HepG2 (cell line): Measurements from ENCODE around the gene CCDC142. TPM values are rescaled to one million over a fixed set of nuclear protein-coding genes. Genes with fewer than 3 reads are reported as not detected.

ENCODE experiments used
- AHDC1 ChIP-seq: sonication (generic); formaldehyde crosslinking; IDR thresholded peaks from 2 replicates; pipeline ENCODE4 v1.5.1; 2020; ENCODE audit warnings: mild to moderate bottlenecking, missing genetic modification reagents, borderline replicate concordance
- ARID3A ChIP-seq: IDR thresholded peaks from 2 replicates; pipeline ENCODE4 v1.6.1; 2012; ENCODE audit warnings: low read depth, low read length, improper control_type of control experiment
- BCL3 ChIP-seq: sonication (generic); formaldehyde crosslinking; IDR thresholded peaks from 2 replicates; pipeline ENCODE4 v1.5.1; 2020; ENCODE audit warnings: mild to moderate bottlenecking, missing genetic modification reagents, moderate library complexity
- BRCA1 ChIP-seq: sonication (generic); formaldehyde crosslinking; IDR thresholded peaks from 2 replicates; pipeline ENCODE4 v1.4.0; 2020; ENCODE audit warnings: missing genetic modification reagents
- KDM4B ChIP-seq: sonication (generic); formaldehyde crosslinking; IDR thresholded peaks from 2 replicates; pipeline ENCODE4 v1.4.0; 2020; ENCODE audit warnings: missing genetic modification reagents
- SOX5 ChIP-seq: IDR thresholded peaks from 2 replicates; pipeline ENCODE4 v1.6.1; 2016; ENCODE audit warnings: borderline replicate concordance
- TP53 ChIP-seq: sonication (generic); formaldehyde crosslinking; conservative IDR thresholded peaks from 2 replicates; pipeline ENCODE4 v1.4.0; 2020; ENCODE audit warnings: missing genetic modification reagents
- ZBTB10 ChIP-seq: sonication (generic); formaldehyde crosslinking; IDR thresholded peaks from 2 replicates; pipeline ENCODE4 v1.4.0; 2020; ENCODE audit warnings: missing genetic modification reagents, borderline replicate concordance
- ZBTB21 ChIP-seq: sonication (generic); formaldehyde crosslinking; IDR thresholded peaks from 2 replicates; pipeline ENCODE4 v1.4.0; 2020; ENCODE audit warnings: missing genetic modification reagents
- ZFP36L1 ChIP-seq: sonication (generic); formaldehyde crosslinking; IDR thresholded peaks from 2 replicates; pipeline ENCODE4 v1.8.0; 2022; ENCODE audit warnings: mild to moderate bottlenecking, missing genetic modification reagents, moderate library complexity
- ZFP36L2 ChIP-seq: sonication (generic); formaldehyde crosslinking; IDR thresholded peaks from 2 replicates; pipeline ENCODE4 v1.4.0; 2020; ENCODE audit warnings: missing genetic modification reagents
- ZFP41 ChIP-seq: sonication (generic); formaldehyde crosslinking; IDR thresholded peaks from 2 replicates; pipeline ENCODE4 v1.4.0; 2020; ENCODE audit warnings: mild to moderate bottlenecking, missing genetic modification reagents, borderline replicate concordance
- ZFP62 ChIP-seq: sonication (generic); formaldehyde crosslinking; IDR thresholded peaks from 2 replicates; pipeline ENCODE4 v1.4.0; 2020; ENCODE audit warnings: missing genetic modification reagents
- ZMYM4 ChIP-seq: sonication (generic); formaldehyde crosslinking; IDR thresholded peaks from 2 replicates; pipeline ENCODE4 v1.8.1; 2023; ENCODE audit warnings: mild to moderate bottlenecking, missing genetic modification reagents
- ZNF430 ChIP-seq: sonication (generic); formaldehyde crosslinking; IDR thresholded peaks from 2 replicates; pipeline ENCODE4 v1.9.0; 2021; ENCODE audit warnings: mild to moderate bottlenecking, missing genetic modification reagents
- ZNF564 ChIP-seq: sonication (generic); formaldehyde crosslinking; IDR thresholded peaks from 2 replicates; pipeline ENCODE4 v1.8.1; 2023; ENCODE audit warnings: mild to moderate bottlenecking, missing genetic modification reagents
- ZNF598 ChIP-seq: sonication (generic); formaldehyde crosslinking; IDR thresholded peaks from 2 replicates; pipeline ENCODE4 v1.5.1; 2020; ENCODE audit warnings: mild to moderate bottlenecking, missing genetic modification reagents, borderline replicate concordance
- ZNF629 ChIP-seq: sonication (generic); formaldehyde crosslinking; conservative IDR thresholded peaks from 2 replicates; pipeline ENCODE4 v1.5.0; 2020; ENCODE audit warnings: missing genetic modification reagents
- polyA plus RNA-seq, 8 experiments: library from polyadenylated mRNA; depleted of rRNA in 3 of 8; stranded (reverse) in 7 of 8; unstranded in 1 of 8; fragments of >200 nt; fragmentation: Illumina TruSeq in 4 of 8; extraction: Trizol in 4 of 8; gene quantifications; 2 replicates each; pipeline versions ENCODE4 v1.2.1 to v1.2.3, GENCODE V29; 2011 to 2016; ENCODE audit warnings: low read depth in 4 of 8, missing spikeins in 1 of 8, mixed read lengths in 1 of 8; ENCODE audit not compliant: insufficient read depth in 1 of 8
- total RNA-seq, 5 experiments: library from RNA; depleted of rRNA; stranded (reverse); fragments of >200 nt; fragmentation: Illumina TruSeq; extraction: Trizol; gene quantifications; 2 replicates each; pipeline ENCODE4 v1.2.3, GENCODE V29; 2016; ENCODE audit warnings: low read depth in 1 of 5

Gene CCDC142
- total and polyA plus RNA-seq, 2 of the 13 experiments (the other 11 are each of a cell fraction or from before 2014, with no cell fraction given) = 14.7 to 30.4 TPM

- TF ChIP-seq ARID3A = no peak
- no peak; the same call in 1 of the 2 replicates for TF ChIP-seq ZNF564 (CRISPR knock-in tag)
- peak; percentile 48; the same call in 1 of the 2 replicates for TF ChIP-seq ZBTB10 (CRISPR knock-in tag)
- TF ChIP-seq BRCA1 (CRISPR knock-in tag) = no peak
- peak; percentile 96 for TF ChIP-seq ZNF430
- TF ChIP-seq ZFP36L1 (CRISPR knock-in tag) = no peak
- TF ChIP-seq ZFP62 (CRISPR knock-in tag) = no peak
- TF ChIP-seq ZFP36L2 (CRISPR knock-in tag) = no peak
- TF ChIP-seq AHDC1 = peak; percentile 50; the same call in 1 of the 2 replicates
- TF ChIP-seq ZBTB21 (CRISPR knock-in tag) = peak; percentile 62; the same call in 1 of the 2 replicates
- no peak for TF ChIP-seq ZNF598 (CRISPR knock-in tag)
- TF ChIP-seq ZFP41 (CRISPR knock-in tag) = peak; percentile 44; the same call in 1 of the 2 replicates
- TF ChIP-seq SOX5 (CRISPR knock-in tag) = no peak; the same call in 1 of the 2 replicates
- no peak; the same call in 1 of the 2 replicates for TF ChIP-seq BCL3 (CRISPR knock-in tag)
- 0 out of 2 replicates have a peak, but pooled peaks have one; percentile 1 for TF ChIP-seq KDM4B
- TF ChIP-seq ZNF629 = no peak
- TF ChIP-seq TP53 (CRISPR knock-in tag) = no peak
- peak; percentile 64 for TF ChIP-seq ZMYM4
Measured at GRCh38 chr2:74457549-74458131, 25.2 kb downstream of the CCDC142 start (continued).
